NCI-H128 (cell line): ENCODE data around the gene LRRC27.
"Not testable (repeated sequence)": the region's sequence is repeated elsewhere in the genome, so short reads cannot be mapped to it uniquely, and the experiment has no call there.

Experiments used
- DNase-seq: peaks from one replicate; lab custom pipeline; 2025; ENCODE audit not compliant: unreplicated experiment; lab: John Stamatoyannopoulos, UW

Gene LRRC27

DNA sequence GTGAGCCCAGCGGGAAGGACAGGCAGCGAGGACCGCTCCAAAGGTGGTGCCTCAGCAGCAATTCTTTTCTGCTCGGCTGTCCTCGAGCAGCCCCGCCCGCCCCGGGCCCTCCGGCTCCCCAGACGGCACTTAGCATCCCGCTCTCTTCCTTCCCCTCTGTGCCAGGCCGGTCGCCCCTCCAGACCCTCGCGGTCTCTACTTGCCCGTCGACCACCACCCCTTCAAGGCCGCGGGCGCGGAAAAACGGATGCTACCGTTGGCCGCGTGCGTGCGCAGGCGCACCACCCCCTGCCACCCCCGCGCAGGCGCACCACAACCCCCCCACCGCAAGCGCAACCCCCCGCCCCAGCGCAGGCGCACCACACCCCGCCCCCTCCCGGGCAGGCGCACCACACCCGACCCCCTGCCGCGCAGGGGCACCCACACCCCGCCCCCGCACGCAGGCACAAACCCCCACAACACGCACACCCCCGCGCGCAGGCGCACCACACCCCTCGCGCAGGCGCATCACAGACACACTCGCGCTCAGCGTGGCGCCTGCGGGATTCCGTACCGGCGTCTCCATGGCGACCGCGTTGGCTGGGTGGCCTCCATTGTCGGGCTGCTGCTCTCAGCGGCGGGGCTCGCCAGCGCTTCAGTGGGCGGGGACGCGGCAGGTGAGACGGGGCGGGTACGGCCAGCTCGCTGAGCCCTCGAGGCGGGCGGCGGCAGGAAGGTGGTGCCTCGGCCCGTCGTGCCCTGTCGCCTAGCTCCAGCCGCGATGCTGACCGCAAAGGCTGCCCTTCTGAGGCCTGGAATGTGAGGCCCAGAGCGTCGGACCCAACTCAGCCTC is at the start of gene LRRC27:
TSS of gene LRRC27 (plus strand) at position 593 of the 832 bp plus-strand sequence. CDS start 1,332 bp downstream, outside the sequence.
- peak; percentile 78 for DNase-seq

DNA sequence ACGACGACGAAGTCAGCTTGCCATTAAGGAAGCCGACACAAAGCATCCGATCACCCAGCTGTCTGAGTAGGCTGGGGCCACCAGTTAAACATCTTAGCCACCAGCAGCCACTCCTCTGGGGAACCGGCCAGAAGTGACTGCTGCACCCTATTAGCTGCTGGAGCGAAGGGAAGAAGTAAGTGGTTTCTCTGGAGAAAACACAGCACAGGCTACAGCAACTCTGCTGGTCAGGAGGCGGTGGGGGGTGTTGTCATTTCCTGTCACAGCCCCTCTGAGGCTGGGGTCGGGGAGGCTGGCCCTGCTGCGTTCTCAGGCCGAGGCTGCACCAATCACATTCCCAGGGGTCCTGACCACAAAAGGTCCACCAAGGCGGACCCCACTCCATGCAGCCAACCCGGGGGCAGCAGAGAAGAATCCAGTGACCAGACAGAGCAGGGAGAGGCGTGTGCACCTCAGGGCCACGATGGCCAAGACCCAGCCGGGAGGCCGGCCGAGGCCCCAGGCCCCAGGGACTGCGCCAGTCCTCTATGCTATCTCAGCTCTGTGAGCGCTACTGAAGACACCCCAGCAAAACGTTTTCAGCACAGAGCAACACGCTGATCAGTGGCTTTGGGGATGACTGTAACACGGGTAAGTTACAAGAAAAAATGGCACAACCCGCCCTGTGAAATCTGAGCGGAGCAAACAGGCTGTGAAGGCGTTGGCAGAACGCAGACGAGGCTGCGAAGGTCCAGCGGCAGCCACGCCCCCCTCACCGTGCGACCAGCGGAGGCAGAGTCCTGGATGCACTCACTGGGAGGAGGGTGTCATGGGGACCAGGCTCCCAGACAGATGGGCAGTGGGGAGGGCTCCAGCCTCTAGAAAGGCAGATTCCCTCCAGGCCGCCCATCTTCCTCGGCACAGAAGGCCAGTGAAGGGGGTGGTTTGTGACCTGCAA is 49.1 kb upstream of the LRRC27 start:
- DNase-seq: no peak

DNA sequence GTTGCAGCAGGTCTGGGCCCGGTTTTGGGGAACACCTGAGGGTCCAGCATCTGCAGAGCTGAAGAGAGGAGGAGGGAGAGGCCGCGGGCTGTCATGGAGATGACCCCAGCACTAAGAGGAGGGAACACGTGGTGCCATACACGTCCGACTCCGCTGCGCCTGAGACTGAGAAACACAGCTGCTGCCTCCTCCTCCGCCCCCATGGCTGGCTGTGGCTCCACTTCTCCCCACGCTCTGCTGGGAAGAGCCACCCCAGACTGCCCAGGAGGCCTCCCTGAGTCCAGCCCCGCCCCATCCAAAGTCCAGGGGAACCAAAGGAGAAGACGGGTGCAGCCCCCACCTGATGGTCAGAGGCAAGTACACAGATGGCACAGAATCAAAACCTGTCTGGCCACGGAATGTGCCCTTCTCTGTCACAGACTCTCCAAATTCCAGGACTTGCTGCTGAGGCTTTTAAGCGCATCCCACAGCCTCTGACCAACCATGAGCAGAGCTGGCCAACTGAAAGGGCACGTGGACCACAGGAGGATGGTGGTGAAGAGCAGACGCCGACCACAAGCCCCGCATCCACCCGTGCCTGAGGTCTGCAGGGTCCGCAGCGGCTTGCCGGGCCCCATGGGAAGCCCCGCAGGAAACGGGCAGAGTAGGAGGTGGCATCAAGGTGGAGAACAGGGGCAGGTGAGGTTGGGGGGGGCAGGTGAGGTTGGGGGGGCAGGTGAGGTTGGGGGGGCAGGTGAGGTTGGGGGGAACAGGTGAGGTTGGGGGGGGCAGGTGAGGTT is 48.2 kb upstream of the LRRC27 start:
- DNase-seq: no peak

DNA sequence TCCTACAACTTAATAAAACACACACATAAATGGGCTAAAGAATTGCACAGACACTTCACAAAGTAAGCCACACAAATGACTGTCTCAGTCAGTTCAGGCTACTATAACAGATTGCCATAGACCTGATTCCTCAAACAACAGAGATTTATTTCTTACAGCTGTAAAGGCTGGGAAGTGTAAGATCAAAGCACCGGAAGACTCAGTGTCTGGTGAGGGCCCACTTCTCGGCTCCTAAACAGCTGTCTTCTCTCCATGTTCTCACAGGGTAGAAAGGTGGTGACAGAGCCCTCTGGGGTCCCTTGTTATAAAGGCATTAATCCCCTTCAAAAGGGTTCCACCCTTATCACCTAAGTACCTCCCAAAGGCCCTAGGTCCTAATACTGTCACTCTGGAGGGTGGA is 42.6 kb upstream of the LRRC27 start:
- no peak for DNase-seq

DNA sequence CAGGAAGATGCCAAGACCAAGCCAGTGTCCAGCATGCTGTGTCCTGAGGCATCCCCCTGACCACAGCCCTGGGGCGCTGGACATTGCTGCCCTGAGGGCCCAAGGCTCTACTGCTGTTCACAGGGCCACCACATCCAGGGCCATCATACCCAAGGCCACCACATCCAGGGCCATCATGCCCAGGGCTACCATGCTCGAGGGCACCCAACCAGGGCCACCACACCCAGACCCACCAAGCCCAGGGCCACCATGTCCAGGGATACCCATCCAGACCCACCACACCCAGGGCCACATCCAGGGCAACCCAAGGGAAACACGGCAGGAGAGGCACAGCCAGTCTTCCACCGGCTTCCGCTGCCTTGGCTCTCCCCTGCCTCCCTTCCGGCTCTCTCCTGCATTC is 41.4 kb upstream of the LRRC27 start:
- DNase-seq: no peak

DNA sequence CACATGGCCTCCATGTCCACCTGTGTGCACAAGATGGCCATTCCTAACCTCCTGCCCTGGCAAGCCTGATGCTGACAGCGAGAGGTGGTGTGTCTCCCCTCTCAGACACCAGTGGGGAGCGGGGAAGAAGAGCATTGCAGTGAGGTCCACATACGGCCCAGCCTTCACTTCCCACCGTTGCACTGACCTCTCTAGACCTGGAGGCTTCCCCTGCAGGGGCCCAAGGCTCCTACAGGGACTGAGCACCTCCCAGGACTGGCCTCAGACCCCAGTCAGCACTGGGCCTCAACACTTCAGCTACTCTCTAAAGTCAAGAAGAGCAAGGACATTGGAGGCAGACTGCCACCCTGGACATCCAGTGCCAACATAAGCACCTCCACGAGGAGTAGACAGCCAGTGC is 40.2 kb upstream of the LRRC27 start:
- DNase-seq: no peak

DNA sequence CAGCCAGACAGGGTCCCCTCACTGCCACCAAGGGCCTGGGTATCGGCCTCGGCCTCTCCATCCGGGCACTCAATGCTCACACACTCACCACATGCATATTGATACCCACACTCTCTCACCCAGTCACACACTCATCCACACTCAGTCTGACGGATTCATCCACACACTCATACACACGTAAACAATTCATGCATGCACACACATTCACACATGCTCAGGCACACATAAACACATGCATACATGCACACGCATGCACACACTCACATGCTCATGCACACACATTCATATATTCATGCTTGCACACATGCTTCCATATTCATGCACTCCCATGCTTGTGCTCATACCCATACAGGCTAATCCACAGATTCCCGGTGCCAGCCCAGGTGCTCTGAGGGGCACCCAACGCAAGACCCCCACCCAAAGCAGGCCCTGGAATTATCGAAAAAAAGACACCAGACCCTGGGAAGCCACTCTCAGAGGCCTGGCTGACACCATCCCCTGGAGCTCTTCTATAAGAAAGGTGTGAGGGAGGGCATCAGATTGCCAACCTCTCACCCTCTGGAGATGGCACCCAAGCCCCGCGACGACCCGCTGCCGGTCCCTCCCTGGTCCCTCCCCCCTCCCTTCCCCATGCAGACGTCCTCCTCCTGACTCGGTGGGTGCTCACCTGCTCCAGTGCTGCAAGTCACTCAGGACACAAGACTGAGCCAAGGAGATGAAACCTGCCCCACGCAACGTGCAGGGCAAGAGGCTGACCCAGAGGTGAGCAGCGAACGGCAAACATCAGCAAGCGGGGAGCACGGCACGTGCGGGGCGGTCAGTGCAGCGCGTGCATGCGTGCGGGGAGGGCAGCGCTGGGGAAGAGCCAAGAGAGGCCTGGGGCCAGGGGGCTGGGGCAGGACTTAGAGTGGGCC is 39.4 kb upstream of the LRRC27 start:
- no peak for DNase-seq

DNA sequence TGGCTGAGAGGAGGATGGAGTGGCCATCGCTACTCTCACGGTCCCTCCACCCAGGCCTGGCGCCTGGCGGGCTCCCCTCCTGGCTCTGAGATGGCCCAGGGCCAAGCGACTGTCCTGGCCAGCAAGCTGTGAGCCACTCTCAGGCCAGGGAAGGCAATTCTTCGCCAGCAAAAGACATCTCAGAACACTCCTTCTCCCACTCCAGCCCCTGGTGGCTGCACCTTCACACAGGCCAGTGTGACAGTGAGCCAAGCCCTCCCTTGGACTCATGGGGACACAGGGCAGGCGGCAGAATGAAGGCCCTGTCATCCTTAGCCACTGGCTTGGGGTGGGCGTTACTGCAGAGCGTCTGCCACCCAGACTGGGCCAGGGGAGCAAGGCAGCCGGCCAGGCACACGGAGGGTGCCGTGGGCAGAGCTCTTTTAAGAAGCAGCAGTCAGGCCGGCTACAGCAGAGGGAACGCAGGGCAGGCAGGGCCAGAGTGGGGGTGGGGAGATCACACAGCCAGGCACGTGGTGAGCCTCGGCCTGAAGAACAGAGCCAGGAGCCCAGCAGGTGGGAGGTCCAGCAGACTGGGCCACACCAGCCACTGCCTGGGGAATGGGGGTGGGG is 38.7 kb upstream of the LRRC27 start:
- no peak for DNase-seq

DNA sequence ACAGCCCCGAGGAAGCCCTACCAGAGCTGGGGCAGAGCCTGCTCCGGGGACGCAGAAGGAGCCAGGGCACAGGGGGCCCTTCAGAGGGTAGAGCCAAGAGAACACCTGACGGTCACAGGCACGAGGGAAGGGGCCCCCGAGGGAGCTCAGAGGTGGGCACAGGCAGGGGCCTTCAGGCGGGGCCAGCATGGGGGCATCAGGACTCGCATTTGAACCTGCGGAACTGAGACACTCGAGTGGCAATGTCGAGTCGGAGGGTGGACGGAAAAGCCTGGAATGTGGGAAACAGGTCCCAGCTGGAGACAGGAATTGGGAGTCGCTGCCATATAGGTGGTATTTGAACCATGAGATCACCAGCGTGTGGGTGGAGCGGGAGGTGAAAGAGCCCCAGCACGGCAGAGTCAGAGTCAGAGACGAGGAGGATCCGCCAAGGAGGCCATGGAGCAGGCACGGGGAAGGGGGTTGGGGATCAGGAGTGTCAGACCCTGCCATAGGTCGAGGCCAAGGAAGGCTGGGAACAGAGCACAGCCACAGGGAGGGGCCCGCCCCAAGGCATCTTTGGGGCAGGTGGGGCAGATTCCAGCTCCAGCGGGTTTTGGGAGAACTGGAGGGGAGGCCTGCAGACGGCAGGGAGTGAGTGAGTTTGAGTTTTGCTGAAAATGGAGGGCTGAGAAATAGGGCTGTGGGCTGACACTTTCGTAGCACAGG is 38.0 kb upstream of the LRRC27 start:
- no peak for DNase-seq

DNA sequence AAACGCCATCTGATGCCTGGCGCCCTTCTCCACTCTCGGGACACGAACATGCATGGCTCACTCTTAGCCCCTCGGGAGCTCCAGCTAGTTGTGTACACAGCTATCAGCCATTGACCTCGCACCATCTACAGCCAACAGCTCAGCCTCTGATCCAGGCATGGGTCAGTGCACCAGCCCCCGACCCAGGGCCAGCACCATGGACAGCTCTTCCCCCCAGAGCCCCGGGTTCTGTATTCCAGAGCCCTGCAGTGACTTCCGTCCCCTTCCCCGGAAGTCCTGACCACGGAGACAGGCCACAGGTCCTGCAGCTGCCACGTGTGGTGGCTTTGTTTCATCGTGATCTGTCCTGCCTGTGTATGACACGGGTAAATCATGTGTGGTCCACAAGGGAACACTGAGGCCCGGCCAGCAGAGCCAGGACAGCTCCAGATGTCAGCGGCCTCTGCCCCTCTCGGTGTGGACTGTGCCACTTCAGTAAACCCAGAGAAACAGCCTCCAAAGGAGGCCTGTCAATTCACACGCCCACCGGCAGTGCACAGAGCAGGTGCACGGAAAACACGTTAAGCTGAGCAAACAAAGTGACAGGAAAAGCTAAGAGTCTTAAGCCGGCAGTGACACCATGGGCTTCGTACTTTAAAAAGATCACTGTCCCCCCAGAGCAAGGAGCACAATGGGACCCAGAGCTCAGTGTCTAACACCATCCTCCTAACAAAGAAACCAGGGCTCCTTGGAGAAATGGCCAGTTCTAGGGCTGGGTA is 37.3 kb upstream of the LRRC27 start:
- no peak for DNase-seq

DNA sequence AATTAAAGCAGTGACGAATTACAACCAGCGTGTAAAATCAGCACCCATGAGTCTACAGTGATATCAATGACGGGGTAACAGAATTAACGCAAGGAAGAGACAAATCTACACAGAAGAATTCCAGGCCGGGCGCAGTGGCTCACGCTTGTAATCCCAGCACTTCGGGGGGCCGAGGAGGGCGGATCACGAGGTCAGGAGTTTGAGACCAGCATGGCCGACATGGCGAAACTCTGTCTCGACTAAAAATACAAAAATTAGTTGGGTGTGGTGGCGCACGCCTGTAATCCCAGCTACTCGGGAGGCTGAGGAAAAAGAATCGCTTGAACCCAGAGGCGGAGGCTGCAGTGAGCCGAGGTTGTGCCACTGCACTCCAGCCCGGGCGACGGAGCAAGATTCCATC is 36.5 kb upstream of the LRRC27 start:
- not testable (repeated sequence) for DNase-seq

DNA sequence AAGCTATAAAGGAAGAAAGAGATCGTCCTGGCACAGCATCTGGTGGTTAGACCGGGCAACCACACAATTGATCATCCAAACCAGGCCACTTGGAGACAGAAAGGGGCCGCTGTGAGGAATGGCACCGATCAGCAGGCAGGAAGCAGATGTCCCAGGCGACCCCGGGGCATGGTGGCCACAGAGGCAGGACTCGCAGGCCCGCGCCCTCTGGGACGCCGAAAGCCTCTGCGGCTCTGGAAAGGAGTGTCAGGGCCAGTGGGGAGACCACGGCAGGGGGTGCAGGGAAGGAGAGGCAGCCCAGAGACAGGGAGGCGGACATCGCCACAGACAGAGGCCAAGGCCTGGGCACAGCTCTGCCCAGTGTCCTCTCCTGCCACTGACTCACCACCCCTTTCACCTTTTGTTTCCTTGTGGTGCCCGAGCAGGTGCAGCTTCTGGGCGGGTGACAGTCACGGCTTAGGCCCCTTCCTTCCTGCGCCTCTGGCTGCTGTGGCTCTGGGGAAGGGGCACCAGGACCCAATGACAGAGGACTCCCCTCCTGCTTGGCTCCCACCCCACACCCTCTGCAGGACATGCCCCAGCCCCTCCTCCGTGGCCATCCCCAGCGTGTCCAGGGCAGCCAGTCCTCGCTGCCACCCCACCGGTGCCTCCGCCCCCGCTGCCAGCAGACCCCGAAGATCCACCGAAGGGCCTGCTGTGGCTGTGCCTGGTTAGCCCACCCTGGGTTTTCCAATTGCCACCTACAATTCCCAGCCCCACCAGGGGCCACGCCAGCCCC is 35.1 kb upstream of the LRRC27 start:
- DNase-seq: no peak

DNA sequence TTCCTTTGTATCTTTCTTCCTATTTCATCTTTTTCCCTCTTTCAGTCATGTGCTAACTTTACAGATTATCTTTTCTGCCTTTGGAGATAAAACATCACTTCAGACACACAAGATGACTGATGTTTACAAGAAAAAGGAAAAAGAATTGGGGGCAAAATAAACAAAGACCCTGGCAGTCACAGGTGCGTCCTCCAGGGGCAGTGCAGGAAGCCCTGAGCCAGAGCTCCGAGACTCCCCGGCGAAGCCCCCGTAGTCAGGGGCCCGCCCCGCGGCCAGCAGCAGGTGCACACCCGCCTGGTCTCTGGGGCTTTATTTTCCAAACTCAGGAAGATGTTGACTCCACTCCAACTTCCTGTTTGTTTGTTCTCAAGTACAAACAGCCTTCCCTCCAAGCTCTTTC is 34.5 kb upstream of the LRRC27 start:
- no peak for DNase-seq

DNA sequence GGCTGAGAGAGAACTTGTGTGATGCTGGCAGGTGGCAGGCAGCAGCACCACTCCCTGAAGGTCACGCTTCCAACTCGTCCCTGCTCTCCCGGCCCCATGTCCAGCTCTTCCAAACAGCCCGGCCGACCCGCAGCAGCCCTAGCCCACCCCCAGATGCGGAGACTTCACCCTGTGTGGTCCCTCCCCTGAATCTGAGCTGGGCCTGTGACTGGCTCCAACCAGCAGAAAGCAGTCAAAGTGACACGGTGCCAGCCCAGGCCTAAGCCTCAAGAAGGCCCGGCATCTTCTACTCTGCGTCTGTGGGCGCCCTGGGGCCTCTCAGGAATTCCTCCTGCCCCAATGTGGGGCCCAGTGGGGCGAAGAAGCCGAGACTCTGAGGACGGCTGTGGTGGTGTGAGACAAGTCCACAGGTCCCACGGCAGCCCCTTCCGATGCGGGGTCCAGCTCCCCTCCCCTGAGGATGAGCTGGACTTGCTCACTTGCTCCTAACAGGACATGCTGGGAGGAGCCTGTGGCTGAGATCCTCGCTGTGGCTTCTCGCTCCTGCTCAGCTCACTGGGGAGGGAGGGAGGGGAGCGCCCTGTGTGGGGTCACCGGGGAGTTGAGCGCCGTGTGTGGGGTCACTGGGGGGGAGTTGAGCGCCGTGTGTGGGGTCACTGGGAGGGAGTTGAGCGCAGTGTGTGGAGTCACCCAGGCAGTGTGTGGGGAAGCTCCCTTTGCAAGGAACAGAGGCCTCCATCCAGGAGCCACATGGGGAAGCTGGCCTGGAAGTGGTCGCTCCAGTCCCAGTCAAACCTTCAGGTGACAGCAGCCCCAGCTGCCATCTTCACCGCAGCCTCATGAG is 33.7 kb upstream of the LRRC27 start:
- no peak for DNase-seq

DNA sequence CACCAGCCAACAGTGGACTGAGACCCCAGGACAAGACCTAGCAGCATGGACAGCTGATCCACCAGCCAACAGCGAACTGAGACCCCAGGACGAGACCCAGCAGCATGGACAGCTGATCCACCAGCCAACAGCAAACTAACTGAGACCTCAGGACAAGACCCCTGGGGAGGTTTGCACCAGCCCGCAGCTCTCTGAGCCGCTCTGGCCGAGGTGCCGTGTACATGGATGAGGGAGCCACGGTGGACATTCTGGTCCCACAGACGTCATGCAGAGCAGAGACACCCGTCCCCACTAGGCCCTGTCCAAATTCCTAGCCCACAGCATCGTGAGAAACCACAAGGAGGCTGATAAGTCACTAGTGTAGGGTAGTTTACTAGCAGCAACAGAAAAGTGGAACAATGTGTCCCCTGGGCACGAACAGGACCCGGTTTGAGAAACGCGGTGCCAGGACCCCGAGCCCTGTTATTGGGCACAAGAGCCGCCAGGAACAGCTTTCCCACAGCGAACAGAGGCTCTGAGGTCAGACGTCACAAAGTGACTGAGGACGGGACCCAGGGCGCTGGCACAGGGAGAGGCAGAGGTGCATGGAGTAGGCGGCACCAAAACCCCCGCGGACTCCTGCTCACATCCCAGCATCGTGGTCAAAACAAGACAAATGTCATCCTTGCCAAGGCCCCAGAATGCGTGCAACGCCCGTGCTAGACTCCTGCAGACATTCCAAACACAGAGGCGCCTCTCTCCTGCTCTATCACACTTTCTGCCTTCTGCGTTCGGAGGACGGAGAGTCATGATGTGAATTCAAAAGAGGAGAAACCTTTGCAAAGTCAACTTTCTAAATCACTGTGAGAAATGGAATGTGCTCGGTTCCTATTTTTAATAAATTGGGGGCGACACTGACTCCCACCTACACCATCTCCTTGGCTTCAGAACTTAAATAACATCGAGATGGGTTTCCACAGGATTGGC is 32.3 kb upstream of the LRRC27 start:
- DNase-seq: no peak

DNA sequence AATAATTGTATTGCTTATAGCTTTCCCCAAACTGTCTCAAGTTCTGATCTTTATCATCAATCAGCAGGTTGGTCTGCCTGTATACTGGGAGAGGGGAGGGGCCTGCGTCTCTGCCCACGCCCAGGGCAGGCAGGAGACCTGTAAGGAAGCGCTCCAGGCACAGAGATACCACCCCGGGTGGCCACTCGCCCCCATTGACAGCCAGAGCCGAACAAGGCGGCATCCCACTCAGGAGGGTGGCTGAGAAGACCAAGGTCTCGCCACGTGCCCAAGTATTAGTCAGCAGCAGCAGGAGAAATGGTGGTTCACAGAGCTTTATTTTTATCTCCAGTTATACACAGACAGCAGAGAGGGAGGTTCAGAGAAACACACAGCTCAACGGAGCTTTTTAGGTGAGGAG is 31.4 kb upstream of the LRRC27 start:
- no peak for DNase-seq
